ENCODE data around the gene DYRK1B.

DYRK1B gene

GRCh38 chr19:39817888-39818561 is 15.9 kb downstream of the DYRK1B start:
- POLR2A ChIA-PET, result interaction anchor here (1.5 kb wide), 1 partner anchor 15 kb away, joined by 4 read pairs; no protein-coding TSS in a partner anchor

DNA sequence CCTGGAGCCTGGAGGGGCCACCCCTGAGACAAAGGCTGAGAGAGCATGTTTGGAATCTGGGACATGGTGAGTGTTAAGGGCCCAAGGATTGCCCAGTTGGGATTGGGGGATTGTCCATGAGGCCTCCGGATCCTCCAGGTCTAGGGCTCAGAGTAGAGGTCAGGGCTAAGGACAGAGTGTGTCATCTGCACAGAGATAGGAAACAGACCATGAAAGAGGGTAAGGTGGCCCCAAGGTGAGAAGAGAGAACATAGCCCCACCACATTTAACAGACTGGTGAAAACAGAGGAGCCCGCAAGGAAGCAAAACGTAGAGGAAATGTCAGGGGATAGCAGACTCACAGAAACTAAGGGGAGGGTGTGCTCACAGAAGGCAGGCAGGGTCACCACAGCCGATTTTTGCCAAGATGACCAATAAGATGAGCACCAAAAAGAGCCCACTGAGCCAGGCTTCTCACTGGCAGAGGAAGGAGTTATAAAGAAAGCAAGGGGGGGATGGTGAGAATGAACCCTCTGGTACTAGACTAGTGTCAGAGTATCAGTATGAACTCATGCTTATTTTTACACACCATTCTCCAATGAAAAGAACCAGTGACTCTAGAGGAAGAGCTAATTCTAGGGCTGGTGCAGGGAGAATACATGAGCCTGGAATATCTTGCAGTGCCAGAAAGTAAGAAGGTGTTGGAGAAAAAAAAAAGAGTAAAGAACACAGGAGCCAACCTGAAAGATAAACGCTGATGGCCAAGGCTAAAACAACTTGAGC is 17.5 kb downstream of the DYRK1B start:
- no peak for TF ChIP-seq ZNF324 (tag by site-specific recombination; IDR thresholded peaks at IDR 0.05)
- TF ChIP-seq ZNF311 (tag by site-specific recombination; IDR thresholded peaks at IDR 0.05; ENCODE audit: borderline replicate concordance), result 0 out of 2 replicates have a peak, but pooled peaks have one; percentile 10
- Histone ChIP-seq H3K4me1 (ENCODE audit: control insufficient read depth, insufficient read depth, low read length) (peaks cover 11% of the 10 kb centered on the region), H3K9me3 (ENCODE audit: control insufficient read depth, insufficient read depth, low read depth, low read length) (no peaks in the 10 kb centered on the region; the same call in 1 of the 2 replicates), H3K27ac (ENCODE audit: extremely low read depth, low read depth, low read length) (no peak overlapping the region), H3K4me3 (ENCODE audit: low read depth, low read length) (no peak overlapping the region), H3K36me3 (ENCODE audit: control insufficient read depth in 2 of 2, insufficient read depth in 1 of 2, low read length in 2 of 2) (peaks cover 9 to 59% of the 10 kb centered on the region in 2 experiments)
- ChIA-PET POLR2A (interaction anchor here (2.3 kb wide), 1 partner anchor 17 kb away, joined by 16 read pairs; the partner anchor contains the start of gene DYRK1B), CTCF (interaction anchor here (0.7 to 9.7 kb wide), 4 partner anchors 22 to 28 kb away, joined by 3 to 102 read pairs (median 6); no protein-coding TSS in a partner anchor)

More at GRCh38 chr19:39817888-39818561, 15.9 kb downstream of the DYRK1B start:
- peaks cover 10% of the 10 kb centered on the region for H3K4me1 ChIP-seq (ENCODE audit: control insufficient read depth, insufficient read depth, low read length)
- H3K36me3 ChIP-seq (ENCODE audit: control insufficient read depth in 2 of 2, insufficient read depth in 1 of 2, low read length in 2 of 2), result peaks cover 9 to 69% of the 10 kb centered on the region in 2 experiments
- CTCF ChIA-PET, result interaction anchor here (0.9 to 9.7 kb wide), 2 partner anchors 22 to 25 kb away, joined by 3 to 102 read pairs; no protein-coding TSS in a partner anchor
- no peak overlapping the region for H3K4me3 ChIP-seq (ENCODE audit: low read depth, low read length)
- no peak overlapping the region for H3K27ac ChIP-seq (ENCODE audit: extremely low read depth, low read depth, low read length)
- TF ChIP-seq ZNF571 (tag by site-specific recombination; IDR thresholded peaks at IDR 0.05) (no peak), ZNF114 (tag by site-specific recombination; IDR thresholded peaks at IDR 0.05) (no peak), ZNF544 (tag by site-specific recombination; IDR thresholded peaks at IDR 0.05) (no peak)
- TF ChIP-seq, protein P1, sequence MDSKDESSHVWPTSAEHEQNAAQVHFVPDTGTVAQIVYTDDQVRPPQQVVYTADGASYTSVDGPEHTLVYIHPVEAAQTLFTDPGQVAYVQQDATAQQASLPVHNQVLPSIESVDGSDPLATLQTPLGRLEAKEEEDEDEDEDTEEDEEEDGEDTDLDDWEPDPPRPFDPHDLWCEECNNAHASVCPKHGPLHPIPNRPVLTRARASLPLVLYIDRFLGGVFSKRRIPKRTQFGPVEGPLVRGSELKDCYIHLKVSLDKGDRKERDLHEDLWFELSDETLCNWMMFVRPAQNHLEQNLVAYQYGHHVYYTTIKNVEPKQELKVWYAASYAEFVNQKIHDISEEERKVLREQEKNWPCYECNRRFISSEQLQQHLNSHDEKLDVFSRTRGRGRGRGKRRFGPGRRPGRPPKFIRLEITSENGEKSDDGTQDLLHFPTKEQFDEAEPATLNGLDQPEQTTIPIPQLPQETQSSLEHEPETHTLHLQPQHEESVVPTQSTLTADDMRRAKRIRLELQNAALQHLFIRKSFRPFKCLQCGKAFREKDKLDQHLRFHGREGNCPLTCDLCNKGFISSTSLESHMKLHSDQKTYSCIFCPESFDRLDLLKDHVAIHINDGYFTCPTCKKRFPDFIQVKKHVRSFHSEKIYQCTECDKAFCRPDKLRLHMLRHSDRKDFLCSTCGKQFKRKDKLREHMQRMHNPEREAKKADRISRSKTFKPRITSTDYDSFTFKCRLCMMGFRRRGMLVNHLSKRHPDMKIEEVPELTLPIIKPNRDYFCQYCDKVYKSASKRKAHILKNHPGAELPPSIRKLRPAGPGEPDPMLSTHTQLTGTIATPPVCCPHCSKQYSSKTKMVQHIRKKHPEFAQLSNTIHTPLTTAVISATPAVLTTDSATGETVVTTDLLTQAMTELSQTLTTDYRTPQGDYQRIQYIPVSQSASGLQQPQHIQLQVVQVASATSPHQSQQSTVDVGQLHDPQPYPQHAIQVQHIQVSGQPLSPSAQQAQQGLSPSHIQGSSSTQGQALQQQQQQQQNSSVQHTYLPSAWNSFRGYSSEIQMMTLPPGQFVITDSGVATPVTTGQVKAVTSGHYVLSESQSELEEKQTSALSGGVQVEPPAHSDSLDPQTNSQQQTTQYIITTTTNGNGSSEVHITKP (tag by site-specific recombination; IDR thresholded peaks at IDR 0.05), result no peak
- H3K9me3 ChIP-seq (ENCODE audit: control insufficient read depth, insufficient read depth, low read depth, low read length), result no peaks in the 10 kb centered on the region; the same call in 1 of the 2 replicates

DNA sequence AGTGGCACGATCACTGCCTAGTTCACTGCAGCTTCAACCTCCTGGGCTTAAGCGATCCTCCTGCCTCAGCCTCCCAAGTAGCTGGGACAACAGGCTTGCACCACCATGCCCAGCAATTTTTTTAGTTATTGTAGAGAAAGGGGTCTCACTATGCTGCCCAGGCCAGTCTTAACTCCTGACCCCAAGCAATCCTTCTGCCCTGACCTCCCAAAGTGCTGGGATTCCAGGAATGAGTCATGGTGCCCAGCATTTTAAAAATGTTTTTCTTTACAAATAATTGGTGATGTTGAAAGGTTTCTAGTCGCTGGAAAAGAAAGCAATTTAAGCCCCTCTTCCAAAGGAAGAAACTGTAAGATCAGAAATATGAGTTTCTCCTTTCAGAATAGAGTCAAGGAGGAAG is 19.4 kb downstream of the DYRK1B start:
- Histone ChIP-seq H3K4me1 (ENCODE audit: control insufficient read depth, insufficient read depth, low read length) (peaks cover 11% of the 10 kb centered on the region), H3K36me3 (ENCODE audit: control insufficient read depth in 2 of 2, insufficient read depth in 1 of 2, low read length in 2 of 2) (peaks cover 7 to 44% of the 10 kb centered on the region in 2 experiments), H3K9me3 (ENCODE audit: control insufficient read depth, insufficient read depth, low read depth, low read length) (no peaks in the 10 kb centered on the region; the same call in 1 of the 2 replicates), H3K4me3 (ENCODE audit: low read depth, low read length) (no peak overlapping the region), H3K27ac (ENCODE audit: extremely low read depth, low read depth, low read length) (no peak overlapping the region)
- ChIA-PET CTCF (interaction anchor here (1.2 to 3.1 kb wide), 3 partner anchors 22 to 50 kb away, joined by 3 to 11 read pairs (median 10); no protein-coding TSS in a partner anchor), POLR2A (interaction anchor here (1.3 to 2.3 kb wide), 2 partner anchors 19 to 23 kb away, joined by 3 to 16 read pairs; partner anchors contain the start of gene DYRK1B)
- TF ChIP-seq ZBTB48 (tag by site-specific recombination; IDR thresholded peaks at IDR 0.05) (no peak), ZFP37 (tag by site-specific recombination; IDR thresholded peaks at IDR 0.05) (no peak), ZFP3 (tag by site-specific recombination; IDR thresholded peaks at IDR 0.05; ENCODE audit: low read depth) (no peak), ZNF121 (tag by site-specific recombination; IDR thresholded peaks at IDR 0.05) (peak; percentile 81; the same call in 1 of the 2 replicates), PRDM2 (tag by site-specific recombination; IDR thresholded peaks at IDR 0.05; ENCODE audit: borderline replicate concordance) (no peak), ZNF175 (tag by site-specific recombination; IDR thresholded peaks at IDR 0.05) (no peak), ZNF629 (tag by site-specific recombination; IDR thresholded peaks at IDR 0.05) (no peak)
